Measurements from ENCODE around the gene TUBGCP3.

TUBGCP3 gene

DNA sequence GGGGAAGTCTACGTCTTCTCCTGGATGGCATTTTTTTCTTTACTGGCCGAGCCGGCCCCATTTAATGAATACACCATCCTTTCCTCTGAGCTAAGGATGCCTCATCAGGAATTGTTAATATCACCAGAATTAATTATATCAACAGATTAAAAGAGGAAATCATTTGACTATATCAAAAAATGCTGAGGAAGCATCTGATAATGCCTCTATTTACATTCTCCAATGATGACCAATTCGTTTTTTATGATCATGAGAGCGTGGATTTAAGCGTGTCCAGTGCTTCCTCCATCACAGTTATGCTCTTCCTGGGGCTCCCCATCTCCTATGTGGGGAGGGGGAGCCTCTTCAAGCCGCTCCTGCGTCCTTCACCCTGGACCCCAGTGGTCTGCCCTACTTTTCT, 58.7 kb downstream of the TUBGCP3 start:
- TF ChIP-seq JUND (IDR thresholded peaks at IDR 0.05; ENCODE audit: low read depth), result no peak
- in situ Hi-C loops (cut with HindIII; ENCODE audit: low pct_unique_long_range_greater_than_20kb, low sequenced_read_pairs), result no loop called here
- DNase-seq (ENCODE audit: low read depth in 1 of 2, low spot score in 1 of 2), result no peak

DNA sequence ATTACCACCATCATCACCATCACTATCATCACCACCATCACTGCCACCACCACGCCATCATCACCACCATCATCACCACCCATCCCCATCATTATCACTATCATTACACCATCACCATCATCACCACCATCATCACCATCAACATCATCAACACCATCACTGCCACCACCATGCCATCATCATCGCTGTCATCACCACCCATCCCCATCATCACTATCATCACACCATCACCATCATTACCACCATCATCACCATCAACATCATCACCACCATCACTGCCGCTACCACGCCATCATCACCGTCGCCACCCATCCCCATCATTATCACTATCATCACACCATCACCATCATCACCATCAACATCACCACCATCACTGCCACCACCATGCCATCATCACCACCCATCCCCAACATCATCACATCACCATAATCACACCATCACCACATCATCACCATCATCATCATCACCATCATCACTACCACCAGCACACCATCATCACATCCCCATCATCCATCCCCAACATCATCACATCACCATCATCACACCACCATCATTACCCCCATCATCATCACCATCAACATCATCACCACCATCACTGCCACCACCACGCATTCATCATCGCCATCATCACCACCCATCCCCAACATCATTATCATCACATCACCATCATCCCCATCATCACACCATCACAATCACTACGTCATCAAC, 61.7 kb downstream of the TUBGCP3 start:
- in situ Hi-C loops (cut with HindIII; ENCODE audit: low pct_unique_long_range_greater_than_20kb, low sequenced_read_pairs), result no loop called here
- TF ChIP-seq JUND (IDR thresholded peaks at IDR 0.05; ENCODE audit: low read depth), result no peak
- DNase-seq (ENCODE audit: low read depth in 1 of 2, low spot score in 1 of 2), result no peak

DNA sequence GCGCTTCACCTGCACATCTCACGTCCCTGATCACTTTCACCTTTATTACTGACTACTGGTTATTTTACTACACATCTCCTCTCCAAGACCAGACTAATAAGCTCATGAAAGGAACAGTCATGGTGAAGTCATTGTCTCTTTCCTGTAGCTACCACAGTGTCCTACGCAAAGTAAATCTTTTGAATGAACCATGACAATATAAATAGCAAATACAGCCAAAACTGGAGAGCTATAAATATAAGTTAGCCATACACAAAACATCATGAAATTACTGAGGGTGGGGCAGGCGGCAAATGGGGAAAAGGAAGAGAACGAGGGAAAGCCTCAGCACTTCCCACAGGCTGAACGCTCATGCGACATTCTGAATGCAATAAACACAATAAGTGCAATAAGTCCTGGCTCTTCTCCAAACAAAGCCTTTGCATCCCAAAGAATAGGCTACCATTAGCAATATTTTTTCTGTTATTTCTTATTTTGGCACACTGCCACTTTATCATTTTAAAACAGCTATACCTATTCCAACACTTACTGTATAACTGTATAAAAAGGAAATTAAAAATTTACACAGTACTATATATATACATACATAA, 62.5 kb downstream of the TUBGCP3 start:
- no peak for TF ChIP-seq JUND (IDR thresholded peaks at IDR 0.05; ENCODE audit: low read depth)
- in situ Hi-C loops (cut with HindIII; ENCODE audit: low pct_unique_long_range_greater_than_20kb, low sequenced_read_pairs), result no loop called here
- no peak for DNase-seq (ENCODE audit: low read depth in 1 of 2, low spot score in 1 of 2)

DNA sequence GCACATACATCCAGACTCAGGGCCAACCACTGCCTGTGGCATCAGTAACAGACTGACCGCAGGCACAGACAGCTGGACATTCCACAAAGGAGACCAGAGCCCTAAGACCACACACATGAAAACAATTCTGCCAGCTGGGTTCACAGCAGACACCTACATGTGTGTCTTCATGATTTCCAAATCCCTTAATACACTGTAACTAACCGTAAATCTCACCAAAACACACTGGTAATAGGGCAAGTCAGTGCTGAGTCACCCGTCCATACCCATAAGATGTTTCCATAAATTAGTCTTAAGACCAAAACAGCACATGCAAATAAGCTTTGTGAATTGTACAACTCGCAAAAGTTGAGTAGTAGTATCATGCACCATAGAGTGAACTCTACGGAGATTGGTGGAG, 65.4 kb downstream of the TUBGCP3 start:
- TF ChIP-seq JUND (IDR thresholded peaks at IDR 0.05; ENCODE audit: low read depth), result no peak
- DNase-seq (ENCODE audit: low read depth in 1 of 2, low spot score in 1 of 2), result no peak
- in situ Hi-C loops (cut with HindIII; ENCODE audit: low pct_unique_long_range_greater_than_20kb, low sequenced_read_pairs), result no loop called here

DNA sequence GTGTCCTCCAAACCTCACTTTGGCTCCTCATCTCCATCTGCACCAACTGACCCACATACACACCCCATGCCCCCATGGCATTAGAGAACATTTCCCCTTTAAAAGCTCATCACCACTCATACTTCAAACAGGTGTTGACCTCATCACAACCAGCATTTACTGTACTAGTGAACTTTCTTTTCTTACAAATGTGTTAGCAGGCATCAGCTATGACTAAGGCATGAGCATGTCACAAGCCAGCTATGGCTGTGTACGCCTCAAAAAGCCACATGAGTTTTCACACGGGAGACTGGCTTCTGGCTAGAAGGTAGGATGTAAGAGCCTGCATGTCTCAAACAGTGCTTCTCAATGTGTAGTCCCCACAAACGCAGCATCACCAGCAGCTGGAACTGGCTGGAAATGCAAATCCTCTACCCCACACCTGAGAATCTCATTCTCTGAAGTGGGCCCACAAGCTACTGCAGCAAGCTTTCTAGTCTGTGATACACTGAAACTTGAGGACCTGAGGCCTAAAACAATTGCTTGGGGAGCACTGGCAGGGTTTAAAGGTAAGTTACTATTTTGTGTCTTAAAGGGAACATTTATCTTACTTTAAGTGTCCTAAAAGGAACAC, 66.8 kb downstream of the TUBGCP3 start:
- no peak for TF ChIP-seq JUND (IDR thresholded peaks at IDR 0.05; ENCODE audit: low read depth)
- no peak for DNase-seq (ENCODE audit: low read depth in 1 of 2, low spot score in 1 of 2)
- in situ Hi-C loops (cut with HindIII; ENCODE audit: low pct_unique_long_range_greater_than_20kb, low sequenced_read_pairs), result no loop called here

DNA sequence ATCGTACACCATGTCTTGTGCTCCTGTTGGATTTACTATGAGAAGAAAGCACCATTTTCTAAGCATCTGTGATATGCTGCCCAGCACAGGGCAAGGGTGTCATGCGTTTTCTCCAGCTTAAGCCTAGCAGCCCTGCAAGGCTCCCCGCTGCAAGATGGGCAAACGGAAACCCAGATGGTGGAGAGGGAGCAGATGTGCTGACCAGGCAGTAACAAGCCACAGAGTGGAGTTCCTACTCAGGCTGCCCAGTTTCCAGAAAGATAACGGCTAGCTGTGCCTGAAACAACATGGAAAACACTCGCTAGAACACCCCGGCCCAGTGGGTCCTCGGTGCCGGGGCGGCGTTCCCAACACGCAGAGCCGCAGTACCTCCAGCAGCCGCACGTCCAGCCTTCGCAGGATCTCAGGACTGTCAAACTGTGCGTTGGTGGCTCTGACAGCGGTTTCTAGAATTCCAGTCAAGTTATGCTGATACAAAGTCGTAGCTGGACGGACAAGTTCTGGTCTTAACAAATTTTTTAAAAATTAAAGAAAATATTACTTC, 68.4 kb downstream of the TUBGCP3 start:
- no peak for TF ChIP-seq JUND (IDR thresholded peaks at IDR 0.05; ENCODE audit: low read depth)
- no peak for DNase-seq (ENCODE audit: low read depth in 1 of 2, low spot score in 1 of 2)
- in situ Hi-C loops (cut with HindIII; ENCODE audit: low pct_unique_long_range_greater_than_20kb, low sequenced_read_pairs), result no loop called here

DNA sequence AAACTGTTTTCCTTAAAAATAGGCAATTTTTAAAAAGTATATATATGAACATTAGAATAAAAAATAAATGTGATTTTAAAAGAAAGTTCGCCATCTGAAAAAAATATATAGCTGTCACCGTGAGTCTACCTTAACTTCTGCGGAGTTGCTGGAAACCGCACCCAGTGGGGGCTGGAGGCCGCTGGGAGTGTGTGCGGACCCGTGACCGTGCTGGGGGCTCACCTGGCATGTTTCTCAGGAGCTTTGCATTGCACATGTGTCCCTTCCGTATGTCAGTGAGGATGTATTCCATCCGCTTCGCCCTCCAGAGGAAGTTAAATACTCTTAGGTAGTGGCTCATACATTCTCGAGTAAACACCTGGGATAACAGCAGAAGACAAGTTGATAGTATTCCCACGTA, 71.7 kb downstream of the TUBGCP3 start:
- in situ Hi-C loops (cut with HindIII; ENCODE audit: low pct_unique_long_range_greater_than_20kb, low sequenced_read_pairs), result no loop called here

DNA sequence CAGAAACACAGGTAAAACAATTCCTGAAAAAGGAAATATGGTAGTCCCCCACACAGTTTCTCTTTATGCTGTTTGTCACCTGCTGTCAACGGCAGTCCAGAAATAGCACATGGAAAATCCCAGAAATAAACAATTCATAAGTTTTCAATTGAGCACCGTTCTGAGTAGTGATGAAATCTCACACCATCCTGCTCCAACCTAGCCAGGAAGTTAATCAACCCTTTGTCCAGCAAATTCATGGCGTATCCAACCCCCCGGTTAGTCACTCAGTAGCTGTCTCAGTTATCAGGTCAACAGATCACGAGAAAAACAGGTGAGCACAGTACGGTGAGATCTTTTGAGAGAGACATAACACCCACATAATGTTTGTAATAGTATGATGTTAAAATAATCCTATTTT, 74.2 kb downstream of the TUBGCP3 start:
- no peak for TF ChIP-seq JUND (IDR thresholded peaks at IDR 0.05; ENCODE audit: low read depth)
- no peak for DNase-seq (ENCODE audit: low read depth in 1 of 2, low spot score in 1 of 2)
- in situ Hi-C loops (cut with HindIII; ENCODE audit: low pct_unique_long_range_greater_than_20kb, low sequenced_read_pairs), result no loop called here

More for the DNA sequence above, 71.7 kb downstream of the TUBGCP3 start:
- DNase-seq (ENCODE audit: low read depth in 1 of 2, low spot score in 1 of 2), result no peak
- TF ChIP-seq JUND (IDR thresholded peaks at IDR 0.05; ENCODE audit: low read depth), result no peak

DNA sequence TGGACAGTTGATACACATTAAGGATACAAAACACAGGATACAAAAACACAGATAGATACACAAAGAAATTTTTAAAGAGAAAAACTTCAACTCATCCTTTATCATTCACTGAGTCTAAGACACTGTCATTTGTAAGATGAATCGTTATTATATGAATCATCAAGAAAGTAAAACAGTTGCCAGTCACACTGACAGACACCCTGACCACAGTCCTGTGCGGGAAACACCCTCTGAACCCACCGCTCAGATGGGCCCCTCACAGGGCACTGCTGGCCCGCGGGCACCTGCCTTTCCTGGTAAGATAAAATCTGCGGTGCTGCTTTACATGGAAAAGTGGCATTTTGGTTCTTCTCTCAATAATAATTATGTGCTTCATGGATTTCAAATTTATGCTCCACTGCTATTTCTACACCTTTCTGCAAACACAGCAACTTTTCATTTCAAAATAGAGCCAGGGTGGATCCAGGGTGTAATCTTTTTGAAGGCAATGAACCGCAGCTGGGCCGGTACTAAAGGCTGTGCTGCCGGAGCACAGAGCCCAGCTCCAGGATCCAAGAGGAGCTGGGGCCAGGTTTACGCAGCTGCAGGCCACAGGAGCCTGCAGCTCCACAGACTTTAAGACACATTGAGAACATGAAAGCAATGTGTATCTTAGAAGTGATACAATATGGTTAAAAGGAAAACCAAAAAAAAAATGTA, 76.8 kb downstream of the TUBGCP3 start:
- DNase-seq (ENCODE audit: low read depth in 1 of 2, low spot score in 1 of 2), result no peak
- no peak for TF ChIP-seq JUND (IDR thresholded peaks at IDR 0.05; ENCODE audit: low read depth)
- in situ Hi-C loops (cut with HindIII; ENCODE audit: low pct_unique_long_range_greater_than_20kb, low sequenced_read_pairs), result no loop called here

DNA sequence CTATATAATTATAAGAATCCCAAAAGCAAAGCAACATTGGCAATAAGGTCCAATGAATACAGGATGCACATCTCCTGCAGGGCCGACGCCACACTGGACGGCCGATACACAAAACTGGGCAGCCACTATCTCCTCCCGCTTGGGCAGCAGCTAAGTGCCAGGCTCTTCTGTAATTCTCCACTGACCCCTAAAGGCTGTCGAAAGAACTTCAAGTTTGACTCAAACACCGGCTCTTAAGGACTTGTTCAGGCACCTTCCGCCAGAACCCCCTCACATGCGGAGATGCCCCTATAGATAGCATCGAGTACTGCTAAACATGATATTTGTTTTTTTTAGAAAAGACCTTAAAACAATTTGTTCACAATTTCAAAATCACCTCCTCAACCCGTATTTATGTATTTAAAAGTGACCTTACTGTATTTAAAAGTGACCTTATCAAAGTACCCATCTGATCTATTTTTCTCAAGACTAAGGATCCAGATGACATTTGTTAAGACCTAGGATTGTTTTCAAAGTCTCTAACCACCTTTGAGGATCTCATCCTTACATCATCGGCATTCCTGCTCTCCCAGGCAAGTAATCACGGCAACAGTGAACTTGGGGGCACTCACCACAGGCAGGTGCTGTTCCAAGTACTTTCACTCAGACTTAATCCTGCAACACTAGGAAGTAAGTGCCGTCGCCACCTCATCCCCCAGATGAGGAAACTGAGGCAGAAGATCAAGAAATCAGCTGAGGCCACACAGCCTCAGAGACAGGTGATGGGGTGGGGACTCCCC, 77.8 kb downstream of the TUBGCP3 start:
- peak; percentile 58 to 80 for DNase-seq (ENCODE audit: low read depth in 1 of 2, low spot score in 1 of 2)
- TF ChIP-seq JUND (IDR thresholded peaks at IDR 0.05; ENCODE audit: low read depth), result no peak
- in situ Hi-C loops (cut with HindIII; ENCODE audit: low pct_unique_long_range_greater_than_20kb, low sequenced_read_pairs), result no loop called here

DNA sequence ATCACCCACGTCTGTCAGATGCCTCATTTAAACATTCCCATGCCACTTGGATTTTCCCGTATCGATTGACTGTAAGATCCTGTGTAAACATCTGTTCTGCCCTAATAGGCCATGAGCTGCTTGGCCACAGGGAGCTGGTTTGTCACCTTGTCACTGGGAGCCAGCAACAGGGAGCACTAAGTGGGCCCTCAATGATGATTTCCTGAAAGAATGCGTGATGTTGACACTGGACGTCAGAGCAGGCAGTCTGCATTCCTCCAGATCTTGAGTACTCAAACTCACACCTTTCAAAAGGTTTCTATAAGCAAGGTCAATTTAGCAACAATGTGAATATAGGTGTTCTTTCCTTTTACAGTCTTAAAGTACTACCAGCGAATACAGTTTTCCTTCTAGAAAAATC, 78.8 kb downstream of the TUBGCP3 start:
- peak; percentile 56 to 80 for DNase-seq (ENCODE audit: low read depth in 1 of 2, low spot score in 1 of 2)
- in situ Hi-C loops (cut with HindIII; ENCODE audit: low pct_unique_long_range_greater_than_20kb, low sequenced_read_pairs), result no loop called here
- TF ChIP-seq JUND (IDR thresholded peaks at IDR 0.05; ENCODE audit: low read depth), result no peak

DNA sequence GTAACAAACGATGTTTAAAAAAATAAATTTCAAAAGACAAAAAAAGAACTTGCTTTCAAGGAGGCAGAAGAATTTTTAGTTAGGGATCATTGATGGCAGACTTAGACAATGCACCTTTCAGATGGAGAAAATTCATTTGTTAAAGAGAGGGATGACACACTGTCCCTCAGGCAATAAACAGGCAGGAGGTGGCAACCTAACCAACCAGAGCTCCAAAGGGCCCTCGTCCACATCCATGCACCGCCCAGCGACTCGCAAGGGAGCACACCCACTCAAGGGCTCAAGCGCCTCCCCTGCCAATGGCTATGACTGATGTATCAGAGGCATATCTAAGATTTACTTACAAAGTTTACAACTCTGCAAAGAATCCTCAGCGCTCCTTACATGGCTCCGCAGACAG, 81.9 kb downstream of the TUBGCP3 start:
- no peak for DNase-seq (ENCODE audit: low read depth in 1 of 2, low spot score in 1 of 2)
- in situ Hi-C loops (cut with HindIII; ENCODE audit: low pct_unique_long_range_greater_than_20kb, low sequenced_read_pairs), result no loop called here
- no peak for TF ChIP-seq JUND (IDR thresholded peaks at IDR 0.05; ENCODE audit: low read depth)
